ENCODE measurements around the gene PTPRN2.

PTPRN2 gene

GRCh38 chr7:158364451-158364850 is 223.2 kb downstream of the PTPRN2 start:
- Histone ChIP-seq H3K4me3 (no peak overlapping the region), H3K27ac (no peak overlapping the region)
- no peak for DNase-seq (ENCODE audit: low spot score)
- no peak for TF ChIP-seq CTCF (IDR thresholded peaks at IDR 0.05)

DNA sequence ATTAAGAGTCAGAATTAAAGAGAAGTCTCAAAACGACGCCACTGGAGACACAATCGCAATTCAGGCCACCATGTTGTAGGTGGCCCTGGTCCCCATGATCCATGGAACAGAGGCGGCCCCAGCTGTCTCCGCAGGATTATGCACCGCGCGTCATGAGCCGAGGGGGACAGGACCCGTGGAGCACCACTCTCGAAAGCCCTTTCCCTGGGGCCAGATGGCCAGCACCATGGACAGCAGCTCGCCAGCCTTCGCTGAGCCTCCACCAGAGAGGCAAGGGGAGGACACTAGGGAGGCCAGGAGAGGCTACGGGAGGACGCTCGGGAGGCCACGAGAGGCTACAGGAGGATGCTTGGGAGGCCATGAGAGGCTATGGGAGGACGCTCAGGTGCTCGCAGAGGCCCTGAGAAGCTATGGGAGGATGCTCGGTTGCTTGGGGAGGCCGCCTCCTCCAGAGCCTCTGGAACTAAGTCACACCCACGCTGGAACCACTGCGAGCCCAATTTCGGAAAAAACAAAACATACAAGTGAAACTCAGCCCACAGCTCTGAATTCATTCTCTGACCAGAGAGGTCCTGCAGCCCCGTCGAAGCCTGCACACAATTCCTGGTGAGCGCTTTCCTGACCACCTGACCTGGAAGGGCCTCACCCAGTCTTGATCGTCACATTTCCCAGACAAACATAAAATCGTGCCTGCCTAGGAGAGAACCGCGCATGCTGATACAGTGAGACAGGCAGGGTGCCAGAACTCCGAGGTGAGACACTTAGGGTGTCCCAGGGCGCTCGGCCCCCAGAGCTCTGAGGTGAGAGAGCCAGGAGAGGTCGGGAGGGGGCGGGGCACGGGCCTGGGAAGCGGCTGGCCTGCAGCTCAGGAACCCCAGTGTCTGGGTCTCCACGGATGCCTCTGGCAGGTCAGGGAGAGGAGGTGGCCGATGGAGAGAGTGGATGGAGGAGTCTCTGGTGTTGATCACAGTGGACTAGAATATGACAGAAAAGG is 224.4 kb downstream of the PTPRN2 start:
- H3K27ac ChIP-seq, result no peak overlapping the region
- no peak for TF ChIP-seq CTCF (IDR thresholded peaks at IDR 0.05)
- DNase-seq (ENCODE audit: low spot score), result no peak

GRCh38 chr7:158362001-158362400 is 225.6 kb downstream of the PTPRN2 start:
- DNase-seq (ENCODE audit: low spot score), result no peak
- TF ChIP-seq CTCF (IDR thresholded peaks at IDR 0.05), result no peak

More for the DNA sequence above, 224.4 kb downstream of the PTPRN2 start:
- H3K4me3 ChIP-seq, result no peak overlapping the region

GRCh38 chr7:158361326-158361946 is 226.2 kb downstream of the PTPRN2 start:
- no peak overlapping the region for H3K27ac ChIP-seq
- TF ChIP-seq CTCF (IDR thresholded peaks at IDR 0.05), result no peak
- no peak overlapping the region for H3K4me3 ChIP-seq
- DNase-seq (ENCODE audit: low spot score), result no peak

More at GRCh38 chr7:158362001-158362400, 225.6 kb downstream of the PTPRN2 start:
- H3K27ac ChIP-seq, result no peak overlapping the region
- H3K4me3 ChIP-seq, result no peak overlapping the region

- no peak for TF ChIP-seq CTCF (IDR thresholded peaks at IDR 0.05)
- no peak for DNase-seq (ENCODE audit: low spot score)
- no peak overlapping the region for H3K4me3 ChIP-seq
- H3K27ac ChIP-seq, result no peak overlapping the region
These were observed 228.5 kb downstream of the PTPRN2 start for GRCh38 chr7:158358926-158359645.

DNA sequence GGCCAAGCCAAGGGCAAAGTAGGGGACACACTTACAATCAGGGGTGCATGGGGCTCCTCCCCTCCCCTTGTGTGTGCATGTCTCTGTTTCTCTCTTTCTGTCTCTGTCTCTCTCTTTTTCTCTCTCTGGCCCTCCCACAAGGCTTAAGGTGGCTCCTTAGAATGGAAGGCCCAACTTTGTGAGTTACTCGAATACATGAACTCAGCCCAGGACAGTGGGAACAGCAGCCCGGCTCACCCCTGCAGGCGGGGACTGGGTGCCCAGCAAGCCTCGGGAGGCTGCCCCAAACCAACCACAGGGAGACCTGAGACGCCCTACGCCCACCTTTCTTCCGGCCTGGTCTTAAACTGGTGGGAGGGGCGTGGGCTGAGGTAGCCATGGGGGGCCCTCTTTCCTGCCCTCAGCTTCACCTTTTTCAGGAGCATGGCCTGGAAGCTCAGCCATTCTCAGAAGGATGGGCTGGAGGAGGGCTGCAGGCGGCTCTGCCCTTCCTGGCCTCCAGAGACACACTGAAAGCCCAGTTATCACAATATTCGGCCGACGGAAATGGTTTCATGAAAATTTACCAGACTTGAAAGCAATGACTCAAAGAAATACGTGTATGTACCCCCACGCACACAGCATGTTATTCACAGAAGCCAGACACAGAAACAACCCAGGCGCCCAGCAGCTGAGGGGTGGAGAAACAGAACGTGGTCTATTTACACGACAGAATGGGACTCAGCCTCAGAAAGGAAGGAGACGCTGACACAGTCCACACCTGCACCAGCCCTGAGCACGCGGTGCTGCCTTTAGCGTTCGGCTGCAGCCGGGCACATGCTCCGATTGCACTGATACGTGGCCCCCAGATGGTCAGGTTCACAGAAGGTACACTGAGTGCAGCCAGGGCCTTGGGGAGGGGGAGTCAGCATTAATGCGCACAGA is 229.5 kb downstream of the PTPRN2 start:
- no peak for DNase-seq (ENCODE audit: low spot score)
- Histone ChIP-seq H3K27ac (no peak overlapping the region), H3K4me3 (no peak overlapping the region)
- no peak for TF ChIP-seq CTCF (IDR thresholded peaks at IDR 0.05)
